WERI-Rb-1 (cell line): ENCODE results near the gene ZBTB4.

Experiments
- DNase-seq: peaks from one replicate; pipeline ENCODE4 v3.0.0-alpha.2; 2020
- H3K27ac ChIP-seq: fragments of 250-450 bp; sonication (Bioruptor Pico); 2 replicates; pipeline ENCODE4 v1.5.1; 2020; ENCODE audit warnings: mild to moderate bottlenecking, moderate library complexity
- H3K27me3 ChIP-seq: fragments of 250-450 bp; sonication (Bioruptor Pico); 2 replicates; pipeline ENCODE4 v1.5.1; 2021; ENCODE audit warnings: mild to moderate bottlenecking, low read depth, moderate library complexity; ENCODE audit not compliant: insufficient read depth, severe bottlenecking
- H3K36me3 ChIP-seq: fragments of 250-450 bp; sonication (Bioruptor Pico); 2 replicates; pipeline ENCODE4 v1.5.1; 2020; ENCODE audit warnings: mild to moderate bottlenecking, moderate library complexity
- H3K4me3 ChIP-seq: 2 replicates; pipeline ENCODE4 v1.5.1; 2011; ENCODE audit warnings: low read depth, mild to moderate bottlenecking, control low read depth, low read length
- H3K9me3 ChIP-seq: fragments of 250-450 bp; sonication (Bioruptor Pico); 2 replicates; pipeline ENCODE4 v1.5.1; 2021; ENCODE audit warnings: mild to moderate bottlenecking, moderate library complexity; ENCODE audit not compliant: severe bottlenecking
- TF ChIP-seq, protein P1 (sequence below): IDR thresholded peaks from 2 replicates; pipeline ENCODE4 v1.5.1; 2011; ENCODE audit warnings: low read depth, mild to moderate bottlenecking, control low read depth, inconsistent platforms, low read length

ZBTB4 gene

DNA sequence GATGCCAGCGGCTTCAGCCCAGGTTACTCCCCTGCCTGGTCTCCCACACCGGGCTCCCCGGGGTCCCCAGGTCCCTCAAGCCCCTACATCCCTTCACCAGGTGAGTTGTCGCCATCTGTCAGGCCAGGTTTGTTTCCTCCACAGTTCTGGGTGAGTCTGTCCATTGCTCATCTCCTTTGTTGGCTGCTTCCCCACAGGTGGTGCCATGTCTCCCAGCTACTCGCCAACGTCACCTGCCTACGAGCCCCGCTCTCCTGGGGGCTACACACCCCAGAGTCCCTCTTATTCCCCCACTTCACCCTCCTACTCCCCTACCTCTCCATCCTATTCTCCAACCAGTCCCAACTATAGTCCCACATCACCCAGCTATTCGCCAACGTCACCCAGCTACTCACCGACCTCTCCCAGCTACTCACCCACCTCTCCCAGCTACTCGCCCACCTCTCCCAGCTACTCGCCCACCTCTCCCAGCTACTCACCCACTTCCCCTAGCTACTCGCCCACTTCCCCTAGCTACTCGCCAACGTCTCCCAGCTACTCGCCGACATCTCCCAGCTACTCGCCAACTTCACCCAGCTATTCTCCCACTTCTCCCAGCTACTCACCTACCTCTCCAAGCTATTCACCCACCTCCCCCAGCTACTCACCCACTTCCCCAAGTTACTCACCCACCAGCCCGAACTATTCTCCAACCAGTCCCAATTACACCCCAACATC, 33.6 kb upstream of the ZBTB4 start:
- H3K9me3 ChIP-seq = no peaks in the 10 kb centered on the region
- no peak overlapping the region for H3K27ac ChIP-seq
- no peak for DNase-seq
- H3K4me3 ChIP-seq = no peak overlapping the region
- peaks cover 72% of the 10 kb centered on the region for H3K36me3 ChIP-seq
- TF ChIP-seq, protein P1, sequence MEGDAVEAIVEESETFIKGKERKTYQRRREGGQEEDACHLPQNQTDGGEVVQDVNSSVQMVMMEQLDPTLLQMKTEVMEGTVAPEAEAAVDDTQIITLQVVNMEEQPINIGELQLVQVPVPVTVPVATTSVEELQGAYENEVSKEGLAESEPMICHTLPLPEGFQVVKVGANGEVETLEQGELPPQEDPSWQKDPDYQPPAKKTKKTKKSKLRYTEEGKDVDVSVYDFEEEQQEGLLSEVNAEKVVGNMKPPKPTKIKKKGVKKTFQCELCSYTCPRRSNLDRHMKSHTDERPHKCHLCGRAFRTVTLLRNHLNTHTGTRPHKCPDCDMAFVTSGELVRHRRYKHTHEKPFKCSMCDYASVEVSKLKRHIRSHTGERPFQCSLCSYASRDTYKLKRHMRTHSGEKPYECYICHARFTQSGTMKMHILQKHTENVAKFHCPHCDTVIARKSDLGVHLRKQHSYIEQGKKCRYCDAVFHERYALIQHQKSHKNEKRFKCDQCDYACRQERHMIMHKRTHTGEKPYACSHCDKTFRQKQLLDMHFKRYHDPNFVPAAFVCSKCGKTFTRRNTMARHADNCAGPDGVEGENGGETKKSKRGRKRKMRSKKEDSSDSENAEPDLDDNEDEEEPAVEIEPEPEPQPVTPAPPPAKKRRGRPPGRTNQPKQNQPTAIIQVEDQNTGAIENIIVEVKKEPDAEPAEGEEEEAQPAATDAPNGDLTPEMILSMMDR = no peak
- no peaks in the 10 kb centered on the region for H3K27me3 ChIP-seq

DNA sequence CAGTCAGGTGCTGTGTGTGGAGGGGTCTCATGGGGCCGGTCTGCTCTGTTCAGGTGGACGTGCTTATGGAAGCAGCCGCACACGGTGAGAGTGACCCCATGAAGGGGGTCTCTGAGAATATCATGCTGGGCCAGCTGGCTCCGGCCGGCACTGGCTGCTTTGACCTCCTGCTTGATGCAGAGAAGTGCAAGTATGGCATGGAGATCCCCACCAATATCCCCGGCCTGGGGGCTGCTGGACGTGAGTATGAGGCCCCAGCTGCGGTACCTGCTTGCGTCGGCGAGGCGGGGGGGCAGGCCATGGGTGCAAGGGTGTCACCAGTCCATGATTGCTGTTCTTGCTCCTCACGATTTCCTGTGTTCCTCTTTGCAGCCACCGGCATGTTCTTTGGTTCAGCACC, 32.7 kb upstream of the ZBTB4 start:
- Histone ChIP-seq H3K27me3 (no peaks in the 10 kb centered on the region), H3K27ac (no peak overlapping the region), H3K36me3 (peaks cover 81% of the 10 kb centered on the region), H3K9me3 (no peaks in the 10 kb centered on the region), H3K4me3 (no peak overlapping the region)
- no peak for DNase-seq
- TF ChIP-seq, protein P1 = no peak

DNA sequence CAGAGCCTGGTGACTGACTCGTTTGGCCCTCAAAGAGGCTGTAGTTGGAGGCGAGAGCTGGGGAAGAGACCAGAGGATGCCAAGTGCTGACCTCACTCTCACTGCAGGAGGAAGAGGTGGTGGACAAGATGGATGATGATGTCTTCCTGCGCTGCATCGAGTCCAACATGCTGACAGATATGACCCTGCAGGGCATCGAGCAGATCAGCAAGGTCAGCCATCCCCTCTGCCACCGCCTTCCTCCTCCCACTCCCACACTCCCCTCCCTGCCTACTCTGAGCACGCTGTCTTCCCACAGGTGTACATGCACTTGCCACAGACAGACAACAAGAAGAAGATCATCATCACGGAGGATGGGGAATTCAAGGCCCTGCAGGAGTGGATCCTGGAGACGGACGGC, 31.7 kb upstream of the ZBTB4 start:
- H3K9me3 ChIP-seq = no peaks in the 10 kb centered on the region
- TF ChIP-seq, protein P1 = no peak
- peaks cover 89% of the 10 kb centered on the region for H3K36me3 ChIP-seq
- no peaks in the 10 kb centered on the region for H3K27me3 ChIP-seq
- no peak overlapping the region for H3K27ac ChIP-seq
- no peak overlapping the region for H3K4me3 ChIP-seq
- no peak for DNase-seq

DNA sequence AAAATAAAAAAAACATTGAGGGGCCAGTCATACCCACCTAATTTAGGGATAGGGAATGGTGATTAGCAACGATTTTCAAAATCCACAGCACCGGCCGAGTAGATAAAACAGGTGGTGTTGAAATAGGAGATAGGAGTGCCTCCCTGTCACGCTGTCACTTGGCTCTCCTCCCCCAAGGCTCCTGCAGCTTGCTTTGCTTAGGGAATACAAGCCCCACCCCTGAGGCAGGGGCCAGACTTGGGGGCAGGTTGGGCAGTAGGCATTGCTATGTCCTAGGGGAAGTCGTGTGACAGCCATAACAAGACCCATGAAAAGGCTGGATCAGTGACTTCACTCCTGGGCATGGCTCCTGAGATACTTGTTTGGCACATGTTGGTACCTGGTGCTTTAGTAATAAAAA, 30.5 kb upstream of the ZBTB4 start:
- DNase-seq = no peak
- H3K27ac ChIP-seq = no peak overlapping the region
- peaks cover 94% of the 10 kb centered on the region for H3K36me3 ChIP-seq
- H3K27me3 ChIP-seq = no peaks in the 10 kb centered on the region
- no peaks in the 10 kb centered on the region for H3K9me3 ChIP-seq
- TF ChIP-seq, protein P1 = no peak
- no peak overlapping the region for H3K4me3 ChIP-seq

DNA sequence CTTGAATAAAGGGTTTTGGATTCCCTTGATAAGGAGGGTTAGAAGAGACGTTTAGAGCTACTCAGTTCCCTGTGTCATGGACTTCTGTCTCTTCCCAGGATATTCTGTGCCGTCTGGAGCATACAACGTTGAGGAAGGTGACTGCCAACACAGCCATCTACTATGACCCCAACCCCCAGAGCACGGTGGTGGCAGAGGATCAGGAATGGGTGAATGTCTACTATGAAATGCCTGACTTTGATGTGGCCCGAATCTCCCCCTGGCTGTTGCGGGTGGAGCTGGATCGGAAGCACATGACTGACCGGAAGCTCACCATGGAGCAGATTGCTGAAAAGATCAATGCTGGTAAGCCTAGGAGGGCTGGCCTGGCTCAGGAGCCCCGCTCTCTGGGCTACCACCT, 29.4 kb upstream of the ZBTB4 start:
- H3K27ac ChIP-seq = no peak overlapping the region
- H3K4me3 ChIP-seq = no peak overlapping the region
- DNase-seq = no peak
- H3K9me3 ChIP-seq = no peaks in the 10 kb centered on the region
- H3K27me3 ChIP-seq = no peaks in the 10 kb centered on the region
- peaks cover 97% of the 10 kb centered on the region for H3K36me3 ChIP-seq
- TF ChIP-seq, protein P1 = no peak

DNA sequence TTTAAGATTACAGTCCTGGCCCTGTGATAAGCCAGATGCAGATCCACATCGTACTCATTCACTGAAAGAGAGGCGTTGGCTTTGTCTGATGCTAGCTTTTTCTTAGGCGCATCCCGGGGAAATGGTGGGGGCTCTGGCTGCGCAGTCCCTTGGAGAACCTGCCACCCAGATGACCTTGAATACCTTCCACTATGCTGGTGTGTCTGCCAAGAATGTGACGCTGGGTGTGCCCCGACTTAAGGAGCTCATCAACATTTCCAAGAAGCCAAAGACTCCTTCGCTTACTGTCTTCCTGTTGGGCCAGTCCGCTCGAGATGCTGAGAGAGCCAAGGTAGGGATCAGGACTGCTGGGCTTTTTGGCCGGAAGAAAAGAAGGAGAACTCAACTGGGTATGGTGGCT, 28.7 kb upstream of the ZBTB4 start:
- TF ChIP-seq, protein P1 = no peak
- H3K36me3 ChIP-seq = peaks cover 98% of the 10 kb centered on the region
- no peak for DNase-seq
- no peaks in the 10 kb centered on the region for H3K27me3 ChIP-seq
- no peak overlapping the region for H3K4me3 ChIP-seq
- H3K27ac ChIP-seq = no peak overlapping the region
- H3K9me3 ChIP-seq = no peaks in the 10 kb centered on the region
